ENCODE measurements around the gene CLRN1.

Gene CLRN1

DNA sequence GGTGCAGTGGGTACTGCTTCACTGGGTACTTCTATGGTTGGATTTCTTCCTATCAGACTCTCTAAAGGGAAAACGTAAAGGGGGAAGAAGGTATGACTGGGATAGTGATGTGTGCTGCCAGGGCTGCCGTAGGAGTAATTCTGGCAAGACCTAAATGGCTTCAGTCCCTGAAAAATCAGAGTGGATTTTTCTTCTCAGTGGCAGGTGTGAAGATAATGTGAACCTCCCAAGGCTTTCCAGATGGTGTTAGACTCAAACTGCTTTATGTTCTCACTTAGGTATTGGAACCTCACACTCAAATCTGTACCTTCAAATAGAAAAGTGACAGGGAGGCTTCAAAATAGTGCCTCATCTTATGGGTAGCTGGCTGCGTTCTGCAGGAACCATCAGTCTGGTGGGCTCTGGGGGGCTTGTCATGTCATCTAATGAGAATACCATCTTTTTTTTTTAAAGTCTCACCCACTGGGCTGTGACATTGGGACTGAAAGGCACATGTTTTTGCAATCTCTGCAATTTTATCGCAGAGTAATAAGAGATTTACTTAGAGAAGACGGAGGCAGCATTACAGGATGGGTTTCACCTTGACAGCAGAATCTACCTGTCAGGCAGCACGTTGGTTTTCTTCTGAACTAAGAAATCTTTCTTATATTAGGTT is 95.8 kb downstream of the CLRN1 start:
- no peak for DNase-seq (ENCODE audit: low spot score)
